GM12801 (cell line): ENCODE results near the gene BUD31.

Experiments
- TF ChIP-seq, protein P1 (sequence below): IDR thresholded peaks from one replicate; pipeline ENCODE4 v1.5.1; 2011; ENCODE audit warnings: control low read depth; ENCODE audit not compliant: insufficient read length; ENCODE audit errors: extremely low read depth

The BUD31 gene

DNA sequence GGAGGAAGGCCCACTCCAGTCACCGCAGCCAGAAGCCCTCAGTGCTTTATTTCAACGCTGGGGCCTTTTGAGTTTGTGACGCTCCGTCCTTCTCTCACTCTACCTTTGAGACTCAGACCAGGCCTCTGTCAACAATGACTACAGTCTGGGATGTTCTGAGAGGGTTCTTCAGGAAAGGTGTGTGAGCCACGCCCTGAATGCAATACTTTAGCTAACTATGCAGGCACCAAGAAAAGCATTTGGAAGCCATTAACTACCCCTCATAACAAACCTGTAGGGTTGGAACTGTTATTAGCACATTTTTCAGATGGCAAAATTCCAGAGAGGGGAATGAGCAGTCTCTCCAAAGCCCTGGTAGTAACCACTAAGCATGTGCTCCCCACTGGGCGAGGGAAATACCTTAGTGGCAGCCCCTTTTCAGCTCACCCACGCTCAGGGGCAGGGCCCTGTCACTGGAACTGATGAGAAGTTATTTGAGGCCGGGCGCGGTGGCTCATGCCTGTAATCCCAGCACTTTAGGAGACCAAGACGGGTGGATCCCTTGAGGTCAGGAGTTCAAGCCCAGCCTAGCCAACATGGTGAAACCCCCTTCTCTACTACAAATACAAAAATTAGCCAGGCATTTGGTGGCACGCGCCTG lies 39.9 kb upstream of the BUD31 start:
- TF ChIP-seq, protein P1, sequence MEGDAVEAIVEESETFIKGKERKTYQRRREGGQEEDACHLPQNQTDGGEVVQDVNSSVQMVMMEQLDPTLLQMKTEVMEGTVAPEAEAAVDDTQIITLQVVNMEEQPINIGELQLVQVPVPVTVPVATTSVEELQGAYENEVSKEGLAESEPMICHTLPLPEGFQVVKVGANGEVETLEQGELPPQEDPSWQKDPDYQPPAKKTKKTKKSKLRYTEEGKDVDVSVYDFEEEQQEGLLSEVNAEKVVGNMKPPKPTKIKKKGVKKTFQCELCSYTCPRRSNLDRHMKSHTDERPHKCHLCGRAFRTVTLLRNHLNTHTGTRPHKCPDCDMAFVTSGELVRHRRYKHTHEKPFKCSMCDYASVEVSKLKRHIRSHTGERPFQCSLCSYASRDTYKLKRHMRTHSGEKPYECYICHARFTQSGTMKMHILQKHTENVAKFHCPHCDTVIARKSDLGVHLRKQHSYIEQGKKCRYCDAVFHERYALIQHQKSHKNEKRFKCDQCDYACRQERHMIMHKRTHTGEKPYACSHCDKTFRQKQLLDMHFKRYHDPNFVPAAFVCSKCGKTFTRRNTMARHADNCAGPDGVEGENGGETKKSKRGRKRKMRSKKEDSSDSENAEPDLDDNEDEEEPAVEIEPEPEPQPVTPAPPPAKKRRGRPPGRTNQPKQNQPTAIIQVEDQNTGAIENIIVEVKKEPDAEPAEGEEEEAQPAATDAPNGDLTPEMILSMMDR: no peak

DNA sequence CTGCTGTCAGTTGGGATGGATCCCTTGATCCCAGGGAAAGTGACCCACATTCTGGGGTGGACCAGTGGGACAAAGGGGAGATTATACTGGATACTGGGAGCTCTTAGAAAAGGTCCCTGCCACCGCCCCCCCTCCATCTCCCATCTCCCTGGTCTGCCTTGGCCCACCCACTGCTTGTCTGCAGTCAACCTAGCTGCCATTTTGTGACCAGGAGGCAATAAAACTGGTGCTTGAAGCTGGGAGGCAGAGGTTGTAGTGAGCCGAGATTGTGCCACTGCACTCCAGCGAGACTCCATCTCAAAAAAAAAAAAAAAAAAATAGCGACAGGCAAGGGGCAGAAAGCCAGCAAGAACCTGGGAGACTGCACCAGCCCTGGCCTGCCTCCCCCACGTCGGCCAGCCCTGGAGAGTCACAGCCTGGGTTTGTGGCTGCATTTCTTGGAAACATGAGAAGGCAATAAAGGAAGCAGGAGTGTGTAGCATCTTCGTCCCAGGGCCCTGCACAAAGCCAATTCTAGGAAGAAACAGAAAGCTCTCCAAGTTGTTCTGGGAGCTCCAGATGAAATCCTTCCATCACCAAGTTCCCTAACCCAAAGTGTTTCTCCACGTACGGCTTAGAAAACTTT lies 38.9 kb upstream of the BUD31 start:
- TF ChIP-seq, protein P1: no peak

DNA sequence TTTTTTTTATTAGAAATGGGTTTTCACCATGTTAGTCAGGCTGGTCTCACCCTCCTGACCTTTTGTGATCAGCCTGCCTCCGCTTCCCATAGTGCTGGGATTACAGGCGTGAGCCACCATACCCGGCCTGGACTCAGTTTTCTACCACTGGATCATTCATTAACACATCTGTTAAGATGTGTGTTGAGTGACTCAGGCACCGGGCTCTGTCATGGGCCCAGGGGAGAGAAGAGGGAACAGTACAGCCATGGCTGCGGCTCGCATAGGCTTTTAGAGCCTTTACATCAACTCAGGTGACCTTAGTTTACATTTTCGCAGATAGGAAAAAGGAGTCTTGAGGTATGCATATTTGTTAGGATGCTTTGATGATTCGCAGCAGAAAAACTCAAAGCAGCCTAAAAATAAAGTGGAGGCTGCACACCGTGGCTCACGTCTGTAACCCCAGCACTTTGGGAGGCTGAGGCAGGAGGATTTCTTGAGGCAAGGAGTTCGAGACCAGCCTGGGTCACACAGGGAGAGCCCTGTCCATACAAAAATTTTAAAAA lies 37.3 kb upstream of the BUD31 start:
- TF ChIP-seq, protein P1: no peak

DNA sequence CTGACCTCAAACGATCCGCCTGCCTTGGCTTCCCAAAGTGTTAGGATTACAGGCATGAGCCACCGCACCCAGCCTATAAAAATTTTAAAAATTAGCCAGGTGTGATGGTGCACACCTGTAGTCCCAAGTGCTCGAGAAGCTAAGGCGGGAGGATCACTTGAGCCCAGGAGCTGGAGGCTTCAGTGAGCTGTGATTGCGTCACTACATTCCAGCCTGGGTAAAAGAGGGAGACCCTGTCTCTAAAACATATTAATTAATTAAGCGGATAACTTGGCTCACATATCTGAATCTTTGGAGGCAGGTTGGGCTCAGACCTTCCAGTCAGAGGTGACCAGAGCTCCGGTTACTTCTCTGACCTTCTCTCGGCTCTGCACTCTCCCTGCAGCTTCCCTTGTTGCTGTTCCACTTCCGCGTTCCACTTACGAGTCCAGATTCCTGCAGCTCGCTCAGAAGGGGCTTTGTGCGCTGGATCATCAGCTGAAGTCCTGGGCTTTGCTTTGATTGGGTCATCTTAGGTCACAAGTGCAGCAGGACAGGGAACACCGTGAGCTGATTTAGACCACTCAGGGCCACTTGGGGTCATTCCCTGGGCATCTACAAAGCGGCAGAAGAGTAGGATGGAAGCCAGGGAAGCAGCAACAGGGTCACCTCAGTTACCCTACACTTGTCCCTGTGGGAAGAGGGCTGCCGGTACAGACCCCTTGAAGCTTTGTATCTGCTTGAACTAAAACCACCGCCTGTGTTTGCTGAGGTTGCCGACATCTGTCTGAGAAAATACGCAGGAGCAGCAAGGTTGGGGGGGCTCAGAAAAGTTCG lies 36.3 kb upstream of the BUD31 start:
- TF ChIP-seq, protein P1: no peak

DNA sequence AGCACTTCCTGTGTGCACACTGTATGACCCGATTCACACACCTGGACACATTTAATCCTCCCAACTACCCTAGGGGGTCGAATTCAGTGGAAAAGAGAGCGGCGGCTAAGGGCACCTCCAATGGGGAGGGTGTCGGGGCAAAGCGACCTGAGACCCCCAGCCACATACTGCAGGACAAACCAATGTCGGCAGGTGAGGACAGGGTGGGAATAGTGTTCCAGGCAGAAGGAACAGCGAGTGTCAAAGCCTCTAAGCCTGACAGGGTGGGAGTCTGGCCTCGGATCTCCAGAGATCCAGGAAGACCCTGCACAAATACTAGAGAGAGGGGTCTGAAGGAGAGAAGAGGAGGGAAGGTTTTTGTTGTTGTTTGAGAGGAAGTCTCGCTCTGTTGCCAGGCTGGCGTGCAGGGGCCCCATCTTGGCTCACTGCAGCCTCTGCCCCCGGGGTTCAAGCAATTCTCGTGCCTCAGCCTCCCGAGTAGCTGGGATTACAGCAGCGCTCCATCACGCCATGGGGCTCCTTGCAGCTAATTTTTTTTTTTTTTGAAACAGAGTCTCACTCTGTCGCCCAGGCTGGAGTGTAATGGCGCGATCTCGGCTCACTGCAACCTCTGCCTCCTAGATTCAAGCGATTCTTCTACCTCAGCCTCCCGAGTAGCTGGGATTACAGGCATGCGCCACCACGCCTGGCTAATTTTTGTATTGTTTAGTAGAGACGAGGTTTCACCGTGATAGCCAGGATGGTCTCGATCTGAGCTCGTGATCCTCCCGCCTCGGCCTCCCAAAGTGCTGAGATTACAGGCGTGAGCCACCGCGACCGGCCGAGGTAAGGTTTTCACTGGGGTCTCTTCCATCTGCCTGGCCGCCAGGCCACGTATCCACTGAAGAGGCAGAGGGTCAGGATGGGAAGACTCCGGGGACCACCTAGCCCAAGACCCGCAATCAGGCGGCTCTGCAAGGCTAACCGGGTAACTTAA lies 35.4 kb upstream of the BUD31 start:
- TF ChIP-seq, protein P1: no peak

DNA sequence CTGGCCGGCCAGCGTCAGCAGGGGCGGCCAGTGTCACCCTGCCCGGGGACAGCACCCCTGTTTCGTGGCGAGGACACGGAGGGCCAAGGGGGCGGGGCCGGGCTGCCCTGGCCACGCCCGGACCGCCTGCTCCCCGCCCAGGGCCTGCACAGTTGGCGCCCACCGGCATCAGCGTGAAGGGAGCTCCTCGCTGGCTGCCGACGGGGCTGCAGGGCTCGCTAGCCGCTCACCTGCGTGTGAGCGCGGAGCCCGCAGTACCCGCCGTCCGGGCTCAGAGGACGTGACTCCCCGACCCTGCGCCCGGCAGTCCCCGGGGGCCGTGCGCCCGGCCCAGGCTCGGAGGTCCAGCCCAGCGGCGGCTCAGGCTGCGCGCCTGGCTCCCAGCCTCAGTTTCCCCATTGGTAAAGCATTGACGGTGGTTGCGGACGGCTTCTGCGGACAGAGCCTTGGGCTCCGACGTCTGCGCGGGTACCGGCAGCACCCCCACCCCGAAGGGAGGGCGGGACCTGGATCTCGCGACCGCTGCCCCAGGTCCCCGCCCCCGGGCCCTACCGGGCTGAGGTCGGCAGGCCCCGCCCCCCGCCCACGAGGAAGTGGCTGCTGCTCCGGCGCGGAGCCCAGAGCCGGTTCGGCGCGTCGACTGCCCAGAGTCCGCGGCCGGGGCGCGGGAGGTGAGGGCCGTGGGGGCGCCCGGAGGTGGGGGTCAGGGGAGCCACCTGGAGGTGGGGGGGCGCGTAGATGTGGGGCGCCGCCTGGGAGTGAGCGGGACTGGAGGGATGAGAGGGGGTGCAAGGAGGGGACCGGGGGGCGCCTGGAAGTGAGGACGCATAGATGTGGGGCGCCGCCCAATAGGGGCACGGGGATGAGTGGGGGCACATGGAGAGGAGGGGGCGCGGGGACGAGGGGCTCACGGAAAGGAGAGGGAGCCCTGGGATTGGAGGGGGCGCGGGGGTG lies 34.4 kb upstream of the BUD31 start, which contains the start of gene ARPC1B:
ARPC1B (plus strand) TSS at position 620 of the 954 bp plus-strand sequence. CDS start 10,985 bp downstream, outside the sequence.
- TF ChIP-seq, protein P1: no peak
